Measurements from ENCODE around the gene RNF6.

Gene RNF6

GRCh38 chr13:26202365-26202972 lies 19.6 kb downstream of the RNF6 start:
- ATAC-seq (no peak), DNase-seq (ENCODE audit: low spot score in 2 of 2) (no peak)
- H3K27ac Mint-ChIP-seq: no peak overlapping the region
- peaks cover 31% of the 10 kb centered on the region for H3K36me3 Mint-ChIP-seq
- peaks cover 6% of the 10 kb centered on the region for H3K4me1 Mint-ChIP-seq
- H3K9me3 Mint-ChIP-seq: no peaks in the 10 kb centered on the region
- H3K4me3 Mint-ChIP-seq: no peak overlapping the region

DNA sequence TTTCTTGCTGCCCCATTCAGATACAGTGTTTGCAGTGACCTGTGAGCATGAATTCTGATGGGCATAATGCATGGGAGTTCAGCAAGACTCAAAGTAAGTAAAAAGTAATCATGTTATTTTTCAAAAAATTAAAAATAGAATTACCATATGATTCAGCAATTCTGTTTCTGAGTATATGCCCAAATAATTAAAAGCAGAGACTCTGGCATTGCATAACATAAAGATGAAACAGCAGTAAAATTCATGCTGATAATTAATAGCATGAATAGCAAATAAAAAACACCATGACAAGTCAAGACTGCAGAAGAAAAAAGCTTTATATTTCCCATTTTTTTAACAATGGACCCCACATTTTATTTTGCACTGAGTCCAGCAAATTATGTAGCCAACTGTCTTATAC lies 21.3 kb downstream of the RNF6 start:
- Mint-ChIP-seq H3K4me1 (no peaks in the 10 kb centered on the region), H3K27ac (no peak overlapping the region), H3K36me3 (peaks cover 22% of the 10 kb centered on the region), H3K4me3 (no peak overlapping the region), H3K9me3 (no peaks in the 10 kb centered on the region)
- DNase-seq (ENCODE audit: low spot score in 2 of 2) (no peak), ATAC-seq (no peak)

DNA sequence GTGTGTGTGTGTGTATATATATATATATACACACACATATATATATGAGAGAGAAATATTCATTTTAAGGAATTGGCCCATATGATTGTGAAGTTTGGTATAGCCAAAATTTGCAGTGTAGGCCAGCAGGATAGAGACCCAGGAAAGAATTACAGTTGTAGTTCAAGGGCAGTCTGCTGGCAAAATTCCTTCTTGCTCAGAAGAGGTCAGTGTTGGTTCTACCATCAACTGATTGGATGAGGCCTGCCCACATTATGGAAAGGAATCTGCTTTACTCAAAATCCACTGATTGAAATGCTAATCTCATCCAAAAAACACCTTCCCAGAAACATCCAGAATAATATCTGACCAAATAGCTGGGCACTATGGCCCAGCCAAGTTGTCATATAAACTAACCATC lies 24.0 kb downstream of the RNF6 start:
- ATAC-seq (no peak), DNase-seq (ENCODE audit: low spot score in 2 of 2) (no peak)
- no peaks in the 10 kb centered on the region for H3K4me1 Mint-ChIP-seq
- H3K9me3 Mint-ChIP-seq: peaks cover 4% of the 10 kb centered on the region
- peaks cover 14% of the 10 kb centered on the region for H3K36me3 Mint-ChIP-seq
- H3K27ac Mint-ChIP-seq: no peak overlapping the region
- H3K4me3 Mint-ChIP-seq: no peak overlapping the region

- no peak overlapping the region for H3K4me3 Mint-ChIP-seq
- DNase-seq (ENCODE audit: low spot score in 2 of 2): no peak
Observed at GRCh38 chr13:26197298-26197697, 24.8 kb downstream of the RNF6 start.

DNA sequence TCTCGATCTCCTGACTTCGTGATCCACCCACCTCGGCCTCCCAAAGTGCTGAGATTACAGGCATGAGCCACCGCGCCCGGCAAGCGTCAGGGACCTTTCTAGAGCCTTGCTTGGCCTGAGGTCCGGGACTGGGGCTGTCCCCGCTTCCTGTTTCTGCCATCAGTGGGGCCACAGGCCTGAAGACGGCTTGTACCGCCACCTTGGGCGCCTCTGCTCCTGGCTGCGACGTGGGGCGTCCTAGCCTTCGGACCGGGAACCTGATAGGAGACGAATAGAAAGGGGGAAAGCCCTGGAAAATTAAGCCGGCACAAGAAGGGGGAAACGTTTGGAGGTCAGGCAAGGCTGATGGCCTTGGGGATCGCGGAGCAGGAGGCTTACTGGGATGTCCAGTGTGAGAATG lies 35.1 kb downstream of the RNF6 start:
- H3K9me3 Mint-ChIP-seq: no peaks in the 10 kb centered on the region
- peak overlapping the region; percentile 94 for H3K27ac Mint-ChIP-seq
- peak overlapping the region; percentile 84 for H3K4me3 Mint-ChIP-seq
- H3K4me1 Mint-ChIP-seq: peaks cover 24% of the 10 kb centered on the region
- H3K36me3 Mint-ChIP-seq: peaks cover 17% of the 10 kb centered on the region
- peak in 1 of 2 donors; percentile 64 for DNase-seq (ENCODE audit: low spot score in 2 of 2)
- ATAC-seq: no peak

More at GRCh38 chr13:26197298-26197697, 24.8 kb downstream of the RNF6 start:
- Mint-ChIP-seq H3K36me3 (peaks cover 6% of the 10 kb centered on the region), H3K27ac (no peak overlapping the region), H3K4me1 (no peaks in the 10 kb centered on the region), H3K9me3 (peaks cover 4% of the 10 kb centered on the region)
- ATAC-seq: no peak

GRCh38 chr13:26186118-26186870 lies 35.8 kb downstream of the RNF6 start:
- H3K27ac Mint-ChIP-seq: peak overlapping the region; percentile 94
- ATAC-seq (peak; percentile 95), DNase-seq (ENCODE audit: low spot score in 2 of 2) (peak; percentile 80 to 94)
- peaks cover 24% of the 10 kb centered on the region for H3K4me1 Mint-ChIP-seq
- peak overlapping the region; percentile 84 for H3K4me3 Mint-ChIP-seq
- H3K36me3 Mint-ChIP-seq: peaks cover 17% of the 10 kb centered on the region
- no peaks in the 10 kb centered on the region for H3K9me3 Mint-ChIP-seq

DNA sequence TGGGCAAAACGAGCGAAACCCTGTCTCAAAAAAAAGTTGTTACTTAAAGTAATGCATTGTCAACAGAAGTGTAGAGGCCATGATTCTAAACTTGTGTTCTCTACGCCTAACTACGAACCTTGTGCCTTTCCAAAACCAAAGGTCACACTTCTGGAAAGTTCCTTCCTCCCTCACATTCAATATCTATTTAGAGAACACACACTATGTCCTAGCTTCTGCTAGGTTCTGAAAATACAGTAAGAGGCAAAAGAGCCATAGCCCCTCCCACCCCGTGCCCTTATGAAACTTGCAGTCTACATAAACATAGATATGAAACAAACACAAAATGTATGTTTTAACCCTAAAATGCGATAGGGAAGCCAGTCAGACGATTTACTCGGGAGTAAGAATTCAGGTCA lies 36.4 kb downstream of the RNF6 start:
- Mint-ChIP-seq H3K4me3 (peak overlapping the region; percentile 84), H3K27ac (peak overlapping the region; percentile 94), H3K36me3 (peaks cover 17% of the 10 kb centered on the region), H3K4me1 (peaks cover 24% of the 10 kb centered on the region), H3K9me3 (no peaks in the 10 kb centered on the region)
- ATAC-seq: no peak
- no peak for DNase-seq (ENCODE audit: low spot score in 2 of 2)

DNA sequence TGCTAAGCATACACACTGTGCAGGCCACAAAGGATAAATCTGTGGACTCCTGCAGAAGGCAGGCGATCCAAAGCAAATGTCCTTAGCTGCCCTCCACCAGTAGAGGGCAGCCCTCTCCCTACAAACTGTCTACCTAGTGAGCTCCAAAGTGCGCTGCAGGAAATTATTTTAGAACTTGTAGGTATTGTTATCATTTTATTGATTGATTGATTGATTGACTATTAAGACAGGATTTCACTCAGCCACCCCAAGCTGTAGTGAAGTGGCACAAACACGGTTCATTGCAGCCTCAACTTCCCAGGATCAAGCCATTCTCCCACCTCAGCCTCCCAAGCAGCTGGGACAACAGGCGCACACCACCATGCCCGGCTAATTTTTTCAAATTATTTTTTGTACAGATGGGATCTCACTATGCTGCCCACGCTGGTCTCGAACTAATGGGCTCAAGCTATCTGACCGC lies 37.3 kb downstream of the RNF6 start:
- ATAC-seq (peak; percentile 52), DNase-seq (ENCODE audit: low spot score in 2 of 2) (peak; percentile 53 to 76)
- Mint-ChIP-seq H3K9me3 (no peaks in the 10 kb centered on the region), H3K36me3 (peaks cover 17% of the 10 kb centered on the region), H3K27ac (no peak overlapping the region), H3K4me1 (peaks cover 24% of the 10 kb centered on the region), H3K4me3 (no peak overlapping the region)

DNA sequence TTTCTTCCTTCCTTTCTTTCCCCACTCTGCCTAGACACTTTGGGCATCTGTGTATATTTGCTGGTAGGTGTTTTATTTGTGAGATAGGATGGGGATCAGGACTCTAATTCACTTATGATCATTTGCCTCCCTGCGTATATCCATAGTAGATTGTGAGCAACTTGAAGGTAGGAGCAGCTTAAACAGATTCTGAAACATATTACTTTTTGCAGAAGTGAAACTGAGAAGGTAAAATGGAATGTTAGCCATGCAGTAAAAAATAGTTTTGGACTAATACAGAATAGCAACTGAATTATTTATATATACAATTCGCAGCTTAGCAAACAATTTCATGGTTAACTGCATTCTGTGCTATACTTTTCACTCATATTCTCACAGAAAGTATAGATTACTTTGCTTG lies 38.7 kb downstream of the RNF6 start:
- DNase-seq (ENCODE audit: low spot score in 2 of 2) (no peak), ATAC-seq (no peak)
- Mint-ChIP-seq H3K4me3 (no peak overlapping the region), H3K4me1 (peaks cover 24% of the 10 kb centered on the region), H3K9me3 (no peaks in the 10 kb centered on the region), H3K27ac (no peak overlapping the region), H3K36me3 (peaks cover 17% of the 10 kb centered on the region)

DNA sequence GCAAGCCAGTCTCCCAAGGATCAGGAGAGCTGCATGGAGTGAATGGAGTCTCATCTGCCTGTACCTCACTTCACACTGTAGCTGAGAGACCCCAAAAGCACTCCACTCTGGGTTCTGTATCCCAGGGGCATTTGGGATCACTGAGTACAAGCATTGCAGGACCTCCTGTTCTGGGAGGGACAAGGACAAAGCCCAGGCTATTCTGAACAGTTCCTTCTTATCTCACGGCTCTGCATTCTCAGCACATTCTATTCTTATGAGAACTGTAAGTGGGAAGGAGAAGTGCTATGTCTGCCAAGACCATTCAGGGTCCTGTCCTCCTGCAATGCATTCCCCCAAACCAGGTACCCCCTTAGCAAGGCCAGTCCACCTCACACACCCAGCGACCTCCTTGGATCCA lies 42.8 kb downstream of the RNF6 start:
- ATAC-seq: peak; percentile 12
- no peak overlapping the region for H3K4me3 Mint-ChIP-seq
- no peak overlapping the region for H3K27ac Mint-ChIP-seq
- DNase-seq (ENCODE audit: low spot score in 2 of 2): no peak
- no peaks in the 10 kb centered on the region for H3K4me1 Mint-ChIP-seq
- no peaks in the 10 kb centered on the region for H3K36me3 Mint-ChIP-seq
- H3K9me3 Mint-ChIP-seq: no peaks in the 10 kb centered on the region

- no peaks in the 10 kb centered on the region for H3K9me3 Mint-ChIP-seq
Observed at GRCh38 chr13:26168835-26169234, 53.3 kb downstream of the RNF6 start.

GRCh38 chr13:26168237-26168814 lies 53.8 kb downstream of the RNF6 start:
- no peaks in the 10 kb centered on the region for H3K9me3 Mint-ChIP-seq
- no peaks in the 10 kb centered on the region for H3K4me1 Mint-ChIP-seq
- DNase-seq (ENCODE audit: low spot score in 2 of 2) (no peak), ATAC-seq (no peak)
- H3K27ac Mint-ChIP-seq: no peak overlapping the region
- no peaks in the 10 kb centered on the region for H3K36me3 Mint-ChIP-seq
- H3K4me3 Mint-ChIP-seq: no peak overlapping the region

More at GRCh38 chr13:26168835-26169234, 53.3 kb downstream of the RNF6 start:
- DNase-seq (ENCODE audit: low spot score in 2 of 2): no peak
- Mint-ChIP-seq H3K36me3 (no peaks in the 10 kb centered on the region), H3K4me1 (no peaks in the 10 kb centered on the region), H3K27ac (no peak overlapping the region), H3K4me3 (no peak overlapping the region)
- ATAC-seq: no peak

GRCh38 chr13:26163812-26164211 lies 58.3 kb downstream of the RNF6 start:
- no peaks in the 10 kb centered on the region for H3K4me1 Mint-ChIP-seq
- H3K4me3 Mint-ChIP-seq: no peak overlapping the region
- ATAC-seq (no peak), DNase-seq (ENCODE audit: low spot score in 2 of 2) (no peak)
- H3K36me3 Mint-ChIP-seq: no peaks in the 10 kb centered on the region
- H3K27ac Mint-ChIP-seq: no peak overlapping the region
- no peaks in the 10 kb centered on the region for H3K9me3 Mint-ChIP-seq

All from stimulated activated effector memory CD8-positive, alpha-beta T cell treated with anti-CD3 and anti-CD28 coated beads, Interleukin-12 subunit alpha, Interleukin-12 subunit beta, amount 100 ng/mL, for 72 hours (primary cell).